GM18870 (cell line): ENCODE measurements around the gene XRCC4.
"Not testable (repeated sequence)": the region's sequence is repeated elsewhere in the genome, so short reads cannot be mapped to it uniquely, and the experiment has no call there.

Experiments used
- ATAC-seq: cut with Tn5 transposase; IDR thresholded peaks from one replicate; pipeline ENCODE4 v1.9.1; 2021; ENCODE audit warnings: moderate library complexity; ENCODE audit not compliant: unreplicated experiment

Gene XRCC4

DNA sequence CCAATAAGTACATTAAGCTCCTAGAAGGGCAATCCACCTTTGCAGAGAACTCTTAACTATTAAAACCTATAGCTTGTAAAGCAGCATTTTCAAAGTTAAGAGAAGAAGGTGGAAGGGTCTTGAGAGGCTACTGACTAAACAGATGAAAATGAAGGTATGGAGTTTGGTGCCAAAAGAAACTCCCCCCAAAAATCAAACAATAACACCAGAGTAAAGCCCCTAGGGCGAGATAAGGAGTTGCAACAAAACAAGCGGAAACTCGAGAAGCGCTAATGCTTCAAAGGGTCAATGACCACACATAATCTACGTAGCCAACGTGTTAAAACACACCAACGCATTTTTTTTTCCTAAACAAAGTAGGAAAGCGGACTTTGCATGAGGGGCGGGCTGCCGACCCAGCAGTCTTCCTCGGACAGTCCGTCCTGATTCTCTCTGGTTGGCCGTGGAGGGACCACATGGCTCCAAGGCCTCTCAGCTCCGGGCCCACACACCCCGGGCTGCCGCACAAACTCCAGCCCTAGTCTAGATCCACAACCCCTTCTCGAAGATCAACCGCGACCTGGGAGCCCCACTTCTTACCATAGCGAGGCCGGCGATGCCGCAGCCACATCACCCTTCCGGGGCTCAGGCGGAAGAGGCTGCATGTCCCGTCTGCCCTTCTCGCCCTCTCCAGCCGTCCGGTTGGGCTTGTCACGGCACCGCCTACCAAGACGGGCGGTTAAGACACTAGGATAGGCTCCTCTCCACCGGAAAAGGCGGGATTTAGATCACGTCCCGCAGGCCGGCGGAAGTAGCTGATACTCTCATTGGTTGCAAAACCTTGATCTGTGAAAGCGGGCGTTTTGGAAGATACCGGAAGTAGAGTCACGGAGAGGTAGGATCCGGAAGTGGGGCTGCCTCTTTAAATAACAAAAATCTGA, at the start of gene XRCC4, which contains the start of gene TMEM167A:
Gene XRCC4, plus strand, starts transcription at position 806 of the 920 bp plus-strand sequence. CDS start 27,373 bp downstream, outside the sequence.
Gene TMEM167A, minus strand, starts transcription at position 653 of the 920 bp plus-strand sequence. Its CDS starts 71 bp downstream, at position 582.
- ATAC-seq, result peak; percentile 99

DNA sequence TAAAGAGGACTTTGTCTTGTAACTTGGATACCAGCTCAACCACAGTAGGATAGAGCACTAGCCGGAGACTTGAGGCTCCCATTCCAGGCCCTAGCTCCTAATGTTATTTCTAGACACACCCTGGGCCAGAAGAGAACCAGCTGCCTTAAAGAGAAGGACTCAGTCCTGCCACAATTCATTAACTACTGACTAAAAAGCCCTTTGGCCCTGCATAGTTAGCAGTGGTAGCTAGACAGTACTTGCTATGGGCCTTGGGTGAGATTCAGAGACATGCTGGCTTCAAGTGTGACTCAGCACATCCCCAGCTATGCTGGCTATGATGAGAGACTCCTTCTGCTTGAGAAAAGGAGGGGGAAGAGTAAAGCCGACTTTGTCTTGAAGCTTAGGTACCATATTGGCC, 47.4 kb upstream of the XRCC4 start:
- ATAC-seq, result no peak

DNA sequence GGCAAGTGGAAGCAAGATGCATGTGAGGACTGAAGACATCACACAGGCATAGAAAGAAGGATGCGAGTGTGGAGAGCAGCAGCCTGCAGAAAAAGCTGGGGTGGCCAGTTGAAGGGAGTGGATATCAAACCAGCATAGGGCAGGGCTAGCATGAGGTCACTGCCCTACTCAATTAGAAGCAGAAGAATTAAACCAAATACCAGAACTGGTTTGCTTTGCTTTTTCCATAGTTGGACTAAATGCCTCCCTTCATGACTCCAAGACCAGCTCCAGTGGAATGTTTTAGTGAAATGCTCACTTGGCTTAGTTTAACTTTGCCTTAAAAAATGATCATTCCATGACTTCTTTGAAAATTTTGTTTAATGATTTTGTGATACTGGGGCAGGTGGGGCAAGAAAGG, 46.0 kb upstream of the XRCC4 start:
- ATAC-seq, result no peak

DNA sequence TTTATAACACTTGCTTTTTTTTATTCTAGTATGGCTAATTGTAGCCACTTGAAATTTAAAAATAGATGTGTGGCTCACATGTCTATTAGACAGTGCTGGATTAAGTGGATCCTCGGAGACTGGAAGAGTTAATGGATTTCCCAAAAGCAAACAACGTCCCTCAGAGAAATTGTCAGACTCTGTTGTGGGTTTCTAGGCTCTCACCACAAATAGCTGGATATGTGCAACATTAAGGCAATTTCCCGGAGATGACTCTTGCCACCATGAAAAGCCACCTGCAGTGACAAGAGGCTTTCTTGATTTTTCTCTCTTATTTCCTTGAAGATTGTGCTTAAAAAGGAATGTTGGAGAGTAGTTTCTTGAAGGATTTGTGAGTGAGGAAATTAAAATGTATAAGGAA, 43.3 kb upstream of the XRCC4 start:
- ATAC-seq, result no peak

DNA sequence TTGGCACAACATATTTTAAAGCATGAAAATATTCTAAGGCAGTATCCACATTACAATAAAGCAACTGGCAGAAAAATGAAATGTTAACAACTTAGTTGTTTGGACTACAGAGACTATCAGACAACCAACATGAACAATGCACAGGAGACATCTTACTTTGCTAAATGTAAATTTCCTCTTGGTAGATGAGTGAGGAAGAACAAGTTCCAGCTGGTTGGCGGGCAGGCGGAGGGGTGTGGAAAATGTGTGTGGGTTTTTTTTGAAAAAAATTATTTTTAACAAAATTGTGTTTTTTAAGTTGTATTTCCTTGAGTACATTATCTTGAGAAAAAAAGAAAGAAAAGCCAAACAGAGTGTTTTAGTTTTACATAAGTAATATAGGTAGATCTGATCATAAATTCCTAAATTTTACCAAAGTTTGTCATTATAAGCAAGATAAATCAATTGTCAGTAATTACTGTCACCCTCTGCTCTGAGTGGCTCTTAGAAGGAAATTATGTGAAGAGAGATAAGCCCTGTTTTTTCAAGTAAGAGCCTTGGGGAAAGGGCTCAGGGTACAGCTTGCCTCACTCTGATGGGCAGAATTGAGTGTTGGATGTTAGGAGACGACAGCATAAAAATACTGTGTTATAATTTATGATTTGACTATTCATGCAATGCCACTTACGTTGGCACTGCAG, 42.7 kb upstream of the XRCC4 start:
- ATAC-seq, result no peak

DNA sequence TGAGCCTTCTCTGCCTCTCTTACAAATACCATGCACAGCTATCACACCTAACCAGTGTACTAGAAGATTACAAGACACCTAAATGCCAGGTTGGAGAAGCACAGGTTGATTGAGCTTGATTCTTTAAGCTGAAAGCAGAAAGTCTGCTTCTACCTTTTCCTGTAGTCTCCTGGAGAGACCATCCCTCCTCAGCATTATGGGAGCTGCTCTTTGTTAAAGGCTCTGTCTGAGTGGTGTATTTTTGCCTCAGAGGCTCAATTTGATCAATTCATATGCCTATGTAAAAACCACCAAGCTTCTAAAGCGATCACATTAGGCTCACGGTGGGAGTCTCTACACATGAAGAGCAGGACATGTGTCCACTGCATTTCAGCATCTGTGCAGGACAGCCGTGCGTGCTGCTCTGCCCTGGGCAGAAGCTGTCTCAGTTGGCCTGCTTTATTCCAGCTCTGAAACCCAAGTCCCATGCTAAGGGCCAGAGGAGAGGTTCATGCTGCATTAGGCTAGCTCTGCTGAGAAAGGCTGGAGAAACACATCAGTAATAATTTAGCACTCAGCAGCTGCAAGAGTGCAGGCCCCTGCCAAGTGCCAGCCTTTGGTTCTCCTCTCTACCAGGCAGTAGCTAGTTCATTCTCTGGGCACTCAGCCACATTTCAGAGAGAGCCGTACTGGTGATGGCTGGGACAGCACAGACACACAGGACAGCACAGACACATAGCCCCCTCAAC, 41.8 kb upstream of the XRCC4 start:
- no peak for ATAC-seq

DNA sequence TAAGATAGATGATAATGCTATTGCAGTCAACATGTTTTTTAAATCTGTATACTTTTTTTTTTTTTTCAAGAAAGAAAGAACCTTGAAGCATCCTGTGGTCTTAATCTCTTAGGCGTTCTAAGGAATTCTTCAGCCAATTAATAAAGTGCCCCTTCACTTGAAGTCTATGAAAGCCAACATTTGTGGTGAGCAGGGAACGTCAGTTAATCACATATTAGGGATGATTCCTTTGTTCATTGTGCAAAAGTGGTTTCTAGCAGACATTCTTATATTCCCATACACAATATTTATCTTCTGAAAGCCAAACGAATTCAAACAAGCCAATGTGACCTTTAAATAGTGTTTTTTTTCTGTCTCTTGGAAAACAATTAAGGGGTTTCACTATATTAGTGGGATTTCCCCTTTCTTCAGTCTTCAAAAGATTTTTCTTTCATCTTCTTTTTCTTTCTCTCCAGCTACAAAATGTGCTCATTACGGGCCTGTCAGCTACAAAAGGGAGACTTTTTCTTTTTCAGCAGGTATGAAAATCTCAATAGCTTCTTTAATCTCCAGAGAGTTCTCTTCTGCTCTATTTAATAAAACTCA, 40.3 kb upstream of the XRCC4 start:
- no peak for ATAC-seq

DNA sequence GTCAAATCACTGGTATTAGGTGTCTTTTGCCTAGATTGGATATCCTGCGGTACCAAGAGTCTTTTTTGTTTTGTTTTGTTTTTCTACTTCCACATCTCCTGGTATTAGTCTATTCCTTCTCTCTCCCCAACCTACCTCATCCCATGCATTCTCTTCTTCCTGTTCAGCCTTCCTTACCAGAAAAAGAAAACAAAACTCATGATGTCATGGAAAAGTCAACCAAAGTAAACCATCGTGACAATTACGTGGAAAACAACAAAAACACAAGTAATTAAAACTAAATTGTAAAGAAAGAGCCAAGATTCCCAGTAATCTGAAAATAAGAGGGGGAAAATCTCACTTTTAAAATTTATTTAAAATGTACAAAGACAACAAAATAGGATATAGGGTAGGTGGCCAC, 38.4 kb upstream of the XRCC4 start:
- no peak for ATAC-seq

DNA sequence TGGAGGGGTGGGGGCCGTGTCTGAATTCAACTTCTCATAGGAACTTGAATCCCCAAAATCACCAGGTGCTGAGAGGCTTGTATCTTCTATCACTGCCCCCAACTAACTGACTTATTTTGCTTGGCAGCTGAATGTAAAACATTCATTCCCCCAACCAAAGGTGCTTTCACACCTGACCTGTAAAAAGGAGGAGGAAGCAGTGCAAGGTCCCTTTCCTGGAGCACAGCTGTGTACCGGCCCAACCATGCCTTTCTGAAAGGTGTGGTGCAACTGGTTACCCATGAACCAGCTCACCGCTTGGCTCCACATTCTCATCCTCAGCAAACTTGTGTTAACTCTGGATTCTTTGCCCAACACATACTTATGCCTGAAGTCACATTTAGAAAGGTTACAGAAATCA, 34.8 kb upstream of the XRCC4 start:
- no peak for ATAC-seq

DNA sequence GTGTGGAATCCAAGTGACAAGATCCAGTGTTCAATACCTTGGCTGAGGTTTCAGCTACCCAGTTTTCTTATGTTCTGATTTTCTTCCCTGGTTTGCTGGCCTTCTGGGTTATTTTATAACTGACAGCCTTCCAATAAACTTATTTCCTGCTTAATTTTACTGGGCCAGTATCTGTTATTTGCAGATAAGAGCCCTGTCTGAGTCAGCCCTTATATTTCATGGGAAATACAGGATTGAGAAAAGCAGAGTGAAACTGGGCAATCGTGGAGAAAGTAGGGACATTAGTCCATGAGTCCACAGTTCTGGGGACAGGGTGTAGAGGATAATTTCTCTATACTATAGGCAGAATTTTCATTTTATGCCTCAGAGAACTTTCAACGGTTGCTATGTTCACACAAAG, 32.4 kb upstream of the XRCC4 start:
- no peak for ATAC-seq

DNA sequence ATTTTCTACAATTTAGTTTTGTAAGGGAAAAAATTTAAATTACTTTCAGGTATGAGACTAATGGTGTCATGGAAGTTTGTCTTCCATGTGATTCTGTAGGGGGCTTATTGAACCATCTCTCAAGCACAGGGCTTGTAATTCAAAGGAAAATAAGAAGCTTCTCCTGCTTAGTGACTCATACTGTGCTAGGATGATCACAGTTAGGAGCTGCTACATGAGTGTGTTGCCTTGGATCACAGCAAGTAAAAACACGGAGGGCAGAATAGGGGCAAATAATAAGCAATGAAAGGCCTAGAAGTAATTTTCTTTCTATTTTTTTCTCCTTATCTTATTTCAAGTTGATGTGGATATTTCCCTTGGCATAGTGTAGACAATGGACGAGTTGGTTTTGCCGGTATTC, 29.1 kb upstream of the XRCC4 start:
- ATAC-seq, result no peak

DNA sequence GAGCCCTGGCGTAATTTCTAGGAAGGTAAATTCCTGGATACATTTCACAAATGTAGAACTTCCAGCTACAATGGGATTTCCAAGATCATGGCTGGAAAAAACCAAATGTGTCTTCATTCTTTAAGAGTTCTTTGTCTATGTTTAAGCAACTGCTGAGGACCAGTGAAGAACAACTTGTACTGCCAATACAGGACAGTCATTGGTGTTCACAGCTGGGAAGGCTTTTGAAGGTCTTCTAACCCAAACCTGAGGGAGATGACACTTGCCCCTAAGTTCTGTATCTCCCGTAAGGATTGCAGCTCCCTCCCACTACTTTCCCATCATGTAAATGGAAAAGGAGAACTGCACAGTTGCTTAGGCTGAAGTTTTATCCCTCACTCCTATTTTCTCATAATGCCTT, 28.5 kb upstream of the XRCC4 start:
- no peak for ATAC-seq

DNA sequence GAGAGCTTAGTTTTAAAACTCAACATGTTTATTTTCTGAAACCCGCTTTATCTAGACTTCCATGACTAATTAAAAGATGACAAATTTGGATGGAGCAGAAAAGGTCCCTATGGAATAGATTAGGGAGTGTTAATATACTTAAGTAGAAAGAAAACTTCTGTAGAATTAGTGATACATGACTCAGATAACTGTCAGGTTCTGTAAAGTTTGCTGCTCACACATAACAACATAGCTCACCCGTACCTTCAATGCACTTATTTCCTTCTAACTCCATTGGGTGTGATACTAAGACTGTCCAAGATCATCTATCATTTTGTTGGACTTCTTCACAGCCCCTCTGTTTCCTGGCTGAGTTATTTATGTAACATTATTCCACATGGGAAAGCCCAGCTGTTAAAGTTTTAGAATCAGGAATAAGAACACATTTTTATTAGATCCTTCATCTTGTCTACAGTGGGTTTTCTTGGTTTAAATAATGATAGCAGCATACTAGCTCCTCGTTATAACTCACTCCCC, 27.9 kb upstream of the XRCC4 start:
- ATAC-seq, result no peak

DNA sequence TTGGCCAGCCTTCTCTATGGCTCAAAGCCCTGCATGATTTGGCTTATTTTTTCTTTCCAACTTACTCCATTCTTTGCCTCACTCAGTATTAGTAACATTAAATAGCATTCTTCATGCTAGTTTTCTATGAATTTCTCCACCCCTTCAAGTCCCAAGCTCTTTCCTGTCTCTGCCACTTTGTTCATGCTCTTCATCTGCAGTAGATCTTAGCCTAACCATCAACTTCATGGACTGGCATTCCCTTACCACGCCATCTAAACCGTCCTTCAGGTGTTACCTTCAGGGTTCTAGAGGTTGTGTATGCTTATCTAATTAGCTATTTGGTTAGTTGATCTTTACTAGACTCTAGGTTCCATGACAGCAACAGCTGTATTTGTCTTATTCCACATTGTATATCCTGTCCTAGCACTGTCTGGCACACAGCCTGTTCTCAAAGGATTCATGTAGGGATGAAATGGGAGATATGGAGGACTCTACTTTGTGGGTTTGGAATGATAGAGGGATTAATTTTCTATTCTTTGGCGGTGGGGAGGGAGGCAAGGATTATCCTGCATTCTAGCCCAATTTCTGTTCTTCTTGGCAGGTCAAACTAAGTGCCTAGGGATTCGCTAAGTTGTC, 26.5 kb upstream of the XRCC4 start:
- no peak for ATAC-seq

DNA sequence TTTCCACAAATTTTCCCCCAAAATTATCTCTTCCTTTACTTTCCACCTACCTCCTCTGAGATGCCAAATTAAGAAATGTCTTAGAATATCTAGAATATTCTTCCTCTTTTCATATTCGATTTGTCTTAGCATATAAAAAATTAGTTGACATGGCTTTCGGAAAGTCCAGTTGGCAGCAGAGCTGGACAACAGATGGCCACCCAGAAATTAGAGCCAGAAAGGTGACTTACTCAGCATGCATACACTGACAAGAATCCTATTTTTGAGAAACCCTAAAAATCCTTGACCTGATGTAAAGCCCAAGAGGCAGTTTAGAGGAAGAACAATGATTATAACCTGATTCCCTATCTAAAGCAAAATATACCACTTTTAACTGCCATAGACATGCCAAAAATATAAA, 22.2 kb upstream of the XRCC4 start:
- ATAC-seq, result no peak

DNA sequence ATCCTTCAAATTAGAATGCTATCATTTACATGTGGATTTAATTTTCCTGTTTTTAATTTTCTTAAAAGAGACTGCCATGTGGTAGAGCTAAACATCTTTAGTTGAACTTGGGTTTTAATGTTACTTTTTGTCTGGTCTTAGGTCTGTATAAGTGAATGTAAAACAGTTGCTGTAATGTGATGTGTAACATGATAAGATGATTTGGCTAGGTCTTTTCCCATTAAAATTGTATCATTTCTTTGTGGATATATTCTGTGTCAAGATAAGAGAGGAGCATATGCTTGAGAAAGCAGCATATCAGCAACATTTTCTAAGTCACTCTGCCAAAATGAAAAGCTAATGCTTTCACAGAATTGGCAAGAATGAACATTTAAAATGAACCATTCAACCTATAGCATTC, 18.6 kb upstream of the XRCC4 start:
- ATAC-seq, result no peak

DNA sequence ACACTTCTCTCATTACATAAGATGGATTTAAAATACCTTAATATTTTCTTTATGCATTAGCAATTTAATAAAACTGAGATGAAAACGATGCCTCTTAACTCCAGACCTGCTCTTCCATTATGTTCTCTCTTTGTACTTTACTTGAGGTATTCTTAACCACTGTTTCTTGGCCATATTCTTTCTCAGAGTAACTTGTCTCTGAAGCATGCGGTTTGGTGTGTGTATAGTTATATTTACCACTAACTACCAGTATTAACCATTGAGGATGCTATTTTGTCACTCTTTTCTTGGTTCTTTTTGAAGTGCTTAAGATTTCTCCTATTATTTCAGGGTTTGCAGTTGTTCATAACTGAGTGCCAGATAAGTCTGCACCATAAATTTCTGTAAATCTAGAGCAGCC, 18.0 kb upstream of the XRCC4 start:
- peak; percentile 67 for ATAC-seq

DNA sequence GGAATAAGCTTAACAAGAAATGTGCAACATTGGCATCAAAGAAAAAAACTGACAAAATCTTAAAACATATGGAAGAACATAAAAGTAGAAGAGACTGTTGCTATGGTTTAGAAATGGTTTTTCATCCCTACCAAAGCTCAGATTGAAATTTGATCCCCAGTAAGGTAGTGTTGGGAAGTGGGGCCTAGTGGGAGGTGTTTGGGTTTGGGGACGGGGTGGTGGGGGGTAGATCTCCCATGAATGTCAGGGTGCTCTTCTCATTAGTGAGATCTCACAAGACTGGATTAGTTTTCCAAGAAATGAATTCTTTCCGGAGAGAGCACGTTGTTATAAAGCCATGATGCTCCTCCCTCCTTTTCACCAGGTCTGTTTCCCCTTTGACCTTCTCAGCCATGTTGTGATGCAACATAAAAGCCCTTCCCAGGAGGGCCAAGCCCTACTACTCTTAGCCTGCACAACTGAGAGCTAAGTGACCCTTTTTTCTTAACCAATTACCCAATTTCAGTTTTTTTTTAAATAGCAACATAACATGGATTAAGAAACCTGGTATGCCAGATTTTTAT, 10.7 kb upstream of the XRCC4 start:
- ATAC-seq, result no peak

DNA sequence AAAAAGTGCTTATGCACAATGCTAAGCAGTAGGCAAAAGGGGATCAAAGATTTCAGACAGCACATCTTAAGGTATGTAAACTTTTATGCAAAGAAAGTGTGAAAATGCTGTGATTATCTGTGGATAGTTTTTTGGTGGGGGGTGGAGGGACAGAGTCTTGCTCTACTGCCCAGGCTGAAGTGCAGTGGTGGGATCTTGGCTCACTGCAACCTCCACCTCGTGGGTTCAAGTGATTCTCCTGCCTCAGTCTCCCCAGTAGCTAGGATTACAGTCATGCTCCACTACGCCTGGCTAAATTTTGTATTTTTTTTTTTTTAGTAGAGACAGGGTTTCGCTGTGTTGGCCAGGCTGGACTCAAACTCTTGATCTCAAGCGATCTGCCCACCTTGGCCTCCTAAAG, 10.0 kb upstream of the XRCC4 start:
- not testable (repeated sequence) for ATAC-seq
